Lung (tissue), 12 donors: ENCODE measurements around the gene CBX4. TPM values are rescaled to one million over a fixed set of nuclear protein-coding genes. Genes with fewer than 3 reads are reported as not detected.

Source experiments
- ATAC-seq: fragments of 200-7000 bp; cut with Tn5 transposase; one replicate; pipeline ENCODE4 v1.9.1; 2020; ENCODE audit warnings: moderate number of reproducible peaks; ENCODE audit not compliant: insufficient read depth, low FRiP score
- DNase-seq, 3 donors: peaks; one replicate each; pipeline ENCODE4 v3.0.0-alpha.2; 2013 to 2017
- H3K27ac ChIP-seq, 2 donors: one replicate each; pipeline ENCODE4 v1.5.1; 2013; ENCODE audit warnings: mild to moderate bottlenecking in 2 of 2, moderate library complexity in 2 of 2, control low read depth in 1 of 2, inconsistent platforms in 1 of 2, low read depth in 1 of 2, low read length in 1 of 2
- H3K27me3 ChIP-seq, 3 donors: one replicate each; pipeline ENCODE4 v1.5.1; 2013; ENCODE audit warnings: low read length in 2 of 3; ENCODE audit not compliant: control insufficient read depth in 3 of 3, insufficient read depth in 3 of 3
- H3K36me3 ChIP-seq, 4 donors: one replicate each; pipeline ENCODE4 v1.5.1; 2013; ENCODE audit warnings: low read length in 4 of 4, mild to moderate bottlenecking in 1 of 4, moderate library complexity in 1 of 4; ENCODE audit not compliant: control insufficient read depth in 4 of 4, insufficient read depth in 4 of 4
- H3K4me1 ChIP-seq, 5 donors: one replicate each; pipeline ENCODE4 v1.5.1; 2013; ENCODE audit warnings: low read length in 5 of 5, mild to moderate bottlenecking in 2 of 5, moderate library complexity in 1 of 5; ENCODE audit not compliant: control insufficient read depth in 5 of 5, insufficient read depth in 5 of 5
- H3K4me3 ChIP-seq: one replicate; pipeline ENCODE4 v1.5.1; 2013; ENCODE audit warnings: mild to moderate bottlenecking, control low read depth, moderate library complexity
- H3K9ac ChIP-seq, 2 donors: one replicate each; pipeline ENCODE4 v1.5.1; 2013; ENCODE audit warnings: low read length in 2 of 2, control low read depth in 1 of 2; ENCODE audit not compliant: insufficient read depth in 1 of 2
- H3K9me3 ChIP-seq, 4 donors: one replicate each; pipeline ENCODE4 v1.5.1; 2013; ENCODE audit warnings: low read length in 3 of 4, mild to moderate bottlenecking in 1 of 4, moderate library complexity in 1 of 4; ENCODE audit not compliant: control insufficient read depth in 4 of 4, insufficient read depth in 3 of 4
- WGBS, 2 donors: extraction: QIAGEN DNeasy Blood & Tissue Kit; methylation state at CpG; one replicate each; pipeline ENCODE4 v1.1.7; 2013; 5-methylcytosine and 5-hydroxymethylcytosine counted together
- polyA plus RNA-seq, 2 donors: library from polyadenylated mRNA; stranded (reverse); fragments of 200-250 nt; gene quantifications; one replicate each; pipeline ENCODE4 v1.2.1, GENCODE V29; 2013
- total RNA-seq, 2 donors: library from RNA; depleted of rRNA in 1 of 2; stranded (reverse); fragments of >200 nt in 1 of 2; gene quantifications; one replicate each; pipeline ENCODE4 v1.2.1, GENCODE V29; 2014 to 2021
- TF ChIP-seq, protein P1 (sequence below): IDR thresholded peaks from 2 replicates; pipeline ENCODE4 v1.5.1; 2012; ENCODE audit warnings: mild to moderate bottlenecking; ENCODE audit errors: control extremely low read depth, extremely low read depth
- donor health status: control.
- donor health status: control.
- donor health status: Bipolar disorder and iron deficiency.
- donor health status: healthy.
- donor health status: DM: yes; HTN: yes; CAD: no.

CBX4 gene
- total and polyA plus RNA-seq, 4 donors, result 12.8 to 32.0 (median 17.5) TPM

DNA sequence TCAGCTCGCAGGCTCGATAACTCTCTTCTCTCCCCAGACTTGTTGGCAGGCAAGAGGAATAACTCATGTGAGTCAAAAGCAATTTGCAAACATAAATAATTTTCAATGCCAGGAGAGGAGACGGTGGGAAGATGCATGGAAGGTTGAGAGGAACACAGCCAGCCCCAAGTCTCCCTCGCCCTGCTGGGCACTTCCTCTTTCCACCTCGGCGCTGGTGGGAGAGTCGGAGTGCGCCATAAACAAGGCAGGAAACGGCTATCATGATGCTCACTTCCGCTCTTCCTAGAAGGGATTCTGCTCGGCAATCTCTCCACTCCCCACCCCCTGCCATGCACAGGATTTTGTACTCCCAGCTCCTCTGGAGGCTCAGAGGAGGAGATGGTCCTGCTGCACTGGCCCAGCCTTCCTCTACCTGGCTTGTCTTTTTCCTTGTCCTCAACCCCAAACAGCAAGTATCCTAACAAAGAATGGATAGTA, 13.0 kb downstream of the CBX4 start:
- Histone ChIP-seq H3K4me3 (no peak overlapping the region), H3K27ac (no peak overlapping the region), H3K9ac (no peak overlapping the region), H3K9me3 (no peaks in the 10 kb centered on the region), H3K27me3 (no peaks in the 10 kb centered on the region), H3K36me3 (no peaks in the 10 kb centered on the region), H3K4me1 (peaks cover 0 to 43% (median 17%) of the 10 kb centered on the region in 5 donors)
- 23 to 29% methylated on average over 11 of the region's 11 CpGs for WGBS, 2 donors
- ATAC-seq (no peak), DNase-seq (peak in 1 of 3 donors; percentile 73)
- TF ChIP-seq, protein P1, sequence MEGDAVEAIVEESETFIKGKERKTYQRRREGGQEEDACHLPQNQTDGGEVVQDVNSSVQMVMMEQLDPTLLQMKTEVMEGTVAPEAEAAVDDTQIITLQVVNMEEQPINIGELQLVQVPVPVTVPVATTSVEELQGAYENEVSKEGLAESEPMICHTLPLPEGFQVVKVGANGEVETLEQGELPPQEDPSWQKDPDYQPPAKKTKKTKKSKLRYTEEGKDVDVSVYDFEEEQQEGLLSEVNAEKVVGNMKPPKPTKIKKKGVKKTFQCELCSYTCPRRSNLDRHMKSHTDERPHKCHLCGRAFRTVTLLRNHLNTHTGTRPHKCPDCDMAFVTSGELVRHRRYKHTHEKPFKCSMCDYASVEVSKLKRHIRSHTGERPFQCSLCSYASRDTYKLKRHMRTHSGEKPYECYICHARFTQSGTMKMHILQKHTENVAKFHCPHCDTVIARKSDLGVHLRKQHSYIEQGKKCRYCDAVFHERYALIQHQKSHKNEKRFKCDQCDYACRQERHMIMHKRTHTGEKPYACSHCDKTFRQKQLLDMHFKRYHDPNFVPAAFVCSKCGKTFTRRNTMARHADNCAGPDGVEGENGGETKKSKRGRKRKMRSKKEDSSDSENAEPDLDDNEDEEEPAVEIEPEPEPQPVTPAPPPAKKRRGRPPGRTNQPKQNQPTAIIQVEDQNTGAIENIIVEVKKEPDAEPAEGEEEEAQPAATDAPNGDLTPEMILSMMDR, result no peak

DNA sequence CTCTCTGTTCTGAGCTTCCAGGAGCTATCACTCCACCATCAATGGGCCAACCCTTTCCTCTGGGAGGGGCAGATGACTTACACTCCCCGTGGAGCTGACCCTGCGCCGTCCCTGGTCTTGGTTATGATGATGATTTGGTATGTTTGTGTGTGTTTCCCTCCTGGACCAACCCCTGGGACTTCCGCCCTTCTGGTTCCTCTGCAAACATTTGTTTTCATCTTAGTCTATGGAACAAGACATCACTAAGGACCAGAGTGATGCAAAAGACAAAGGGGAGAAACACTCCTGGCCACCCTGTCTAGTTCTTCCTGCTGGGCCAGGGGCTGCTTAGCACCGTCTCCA, 13.7 kb downstream of the CBX4 start:
- Histone ChIP-seq H3K9me3 (no peaks in the 10 kb centered on the region), H3K4me1 (peaks cover 0 to 37% (median 15%) of the 10 kb centered on the region in 5 donors), H3K27me3 (no peaks in the 10 kb centered on the region), H3K9ac (no peak overlapping the region), H3K27ac (no peak overlapping the region), H3K36me3 (no peaks in the 10 kb centered on the region), H3K4me3 (no peak overlapping the region)
- ATAC-seq (no peak), DNase-seq (no peak)
- 95 to 97% methylated on average over 5 of the region's 5 CpGs for WGBS, 2 donors
- TF ChIP-seq, protein P1, result no peak

DNA sequence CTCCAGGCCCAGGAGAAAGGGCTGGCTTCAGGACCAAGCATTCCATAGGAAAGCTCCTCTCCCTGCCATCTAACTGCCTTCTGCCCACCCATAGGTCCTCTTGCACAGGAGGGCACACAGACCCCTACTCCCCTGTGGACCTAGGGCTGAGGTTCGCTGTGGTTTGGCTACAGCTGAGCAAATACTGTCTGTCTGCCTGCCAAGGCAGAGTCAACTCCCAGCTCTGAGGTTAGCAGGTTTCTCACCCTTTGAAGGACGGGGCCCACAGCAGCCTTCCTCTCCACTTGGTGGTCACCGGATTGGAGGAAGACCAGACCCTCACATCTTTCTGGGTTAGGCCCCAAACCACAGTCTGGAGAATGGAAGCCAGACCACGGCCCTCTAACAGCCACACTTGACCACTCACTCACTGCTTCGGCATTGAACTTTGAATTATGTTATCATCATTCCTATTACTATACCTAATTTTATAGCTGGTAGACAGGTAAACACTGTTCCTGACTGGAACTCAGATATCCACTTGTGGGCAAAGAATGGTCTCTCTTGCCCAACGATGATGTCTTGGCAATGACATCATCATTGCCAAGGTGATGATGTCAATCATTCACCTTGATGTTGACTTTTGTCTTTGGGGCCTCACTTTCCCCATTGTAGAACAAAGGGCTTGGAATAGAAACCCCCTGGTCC, 14.2 kb downstream of the CBX4 start:
- Histone ChIP-seq H3K27ac (no peak overlapping the region), H3K9ac (no peak overlapping the region), H3K9me3 (no peaks in the 10 kb centered on the region), H3K4me1 (peaks cover 0 to 32% (median 13%) of the 10 kb centered on the region in 5 donors), H3K4me3 (no peak overlapping the region), H3K36me3 (no peaks in the 10 kb centered on the region), H3K27me3 (no peaks in the 10 kb centered on the region)
- DNase-seq (no peak), ATAC-seq (no peak)
- 86 to 89% methylated on average over 6 of the region's 6 CpGs for WGBS, 2 donors
- TF ChIP-seq, protein P1, result no peak
